ENCODE data around the gene PIK3CD.

DNA sequence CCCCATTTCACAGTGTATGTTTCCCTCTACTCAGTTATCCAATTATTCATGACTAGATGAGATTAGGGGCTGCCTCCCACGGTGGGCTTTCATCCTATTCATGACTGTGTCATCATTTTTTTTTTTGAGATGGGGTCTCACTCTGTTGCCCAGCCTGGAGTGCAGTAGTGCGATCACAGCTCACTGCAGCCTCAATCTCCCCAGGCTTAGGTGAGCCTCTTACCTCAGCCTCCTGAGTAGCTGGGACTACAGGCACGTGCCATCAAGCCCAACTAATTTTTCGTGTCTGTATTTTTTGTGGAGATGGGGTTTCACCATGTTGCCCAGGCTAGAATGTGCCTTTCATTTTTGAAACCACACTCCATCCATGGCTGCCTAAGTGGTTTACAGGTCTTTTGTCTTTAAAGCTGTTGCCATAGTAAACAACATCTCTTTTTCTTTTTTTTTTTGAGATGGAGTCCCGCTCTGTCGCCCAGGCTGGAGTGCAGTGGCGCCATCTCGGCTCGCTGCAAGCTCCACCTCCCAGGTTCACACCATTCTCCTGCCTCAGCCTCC is 60.0 kb downstream of the PIK3CD start:
- TF ChIP-seq, protein P1, sequence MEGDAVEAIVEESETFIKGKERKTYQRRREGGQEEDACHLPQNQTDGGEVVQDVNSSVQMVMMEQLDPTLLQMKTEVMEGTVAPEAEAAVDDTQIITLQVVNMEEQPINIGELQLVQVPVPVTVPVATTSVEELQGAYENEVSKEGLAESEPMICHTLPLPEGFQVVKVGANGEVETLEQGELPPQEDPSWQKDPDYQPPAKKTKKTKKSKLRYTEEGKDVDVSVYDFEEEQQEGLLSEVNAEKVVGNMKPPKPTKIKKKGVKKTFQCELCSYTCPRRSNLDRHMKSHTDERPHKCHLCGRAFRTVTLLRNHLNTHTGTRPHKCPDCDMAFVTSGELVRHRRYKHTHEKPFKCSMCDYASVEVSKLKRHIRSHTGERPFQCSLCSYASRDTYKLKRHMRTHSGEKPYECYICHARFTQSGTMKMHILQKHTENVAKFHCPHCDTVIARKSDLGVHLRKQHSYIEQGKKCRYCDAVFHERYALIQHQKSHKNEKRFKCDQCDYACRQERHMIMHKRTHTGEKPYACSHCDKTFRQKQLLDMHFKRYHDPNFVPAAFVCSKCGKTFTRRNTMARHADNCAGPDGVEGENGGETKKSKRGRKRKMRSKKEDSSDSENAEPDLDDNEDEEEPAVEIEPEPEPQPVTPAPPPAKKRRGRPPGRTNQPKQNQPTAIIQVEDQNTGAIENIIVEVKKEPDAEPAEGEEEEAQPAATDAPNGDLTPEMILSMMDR (IDR thresholded peaks at IDR 0.05; ENCODE audit: poor library complexity, severe bottlenecking) = no peak
- no peak for TF ChIP-seq EZH2 (IDR thresholded peaks at IDR 0.05; ENCODE audit: borderline replicate concordance, insufficient read depth, low read length, poor library complexity, severe bottlenecking)
- TF ChIP-seq POLR2AphosphoS5 (IDR thresholded peaks at IDR 0.05) = no peak
